GM18873 (cell line): ENCODE results near the gene EIF3F.

Experiments used
- ATAC-seq: cut with Tn5 transposase; IDR thresholded peaks from one replicate; pipeline ENCODE4 v1.9.1; 2021; ENCODE audit warnings: mild to moderate bottlenecking, moderate library complexity, moderate number of reproducible peaks; ENCODE audit not compliant: unreplicated experiment, low FRiP score

The EIF3F gene

GRCh38 chr11:8036002-8036802 lies 49.1 kb downstream of the EIF3F start:
- ATAC-seq, result no peak

- no peak for ATAC-seq
These were observed 49.8 kb downstream of the EIF3F start for GRCh38 chr11:8036986-8037385.

- no peak for ATAC-seq
These were observed 51.3 kb downstream of the EIF3F start for GRCh38 chr11:8038393-8038792.

GRCh38 chr11:8038811-8039529 lies 51.8 kb downstream of the EIF3F start:
- no peak for ATAC-seq

GRCh38 chr11:8039530-8040260 lies 52.6 kb downstream of the EIF3F start:
- ATAC-seq, result no peak

GRCh38 chr11:8040261-8040920 lies 53.3 kb downstream of the EIF3F start:
- no peak for ATAC-seq

- no peak for ATAC-seq
These were observed 53.8 kb downstream of the EIF3F start for GRCh38 chr11:8040921-8041285.

GRCh38 chr11:8041576-8041975 lies 54.4 kb downstream of the EIF3F start:
- no peak for ATAC-seq

GRCh38 chr11:8043756-8044155 lies 56.6 kb downstream of the EIF3F start:
- no peak for ATAC-seq

GRCh38 chr11:8045839-8046238 lies 58.7 kb downstream of the EIF3F start:
- ATAC-seq, result no peak

GRCh38 chr11:8047382-8047781 lies 60.2 kb downstream of the EIF3F start:
- ATAC-seq, result no peak

GRCh38 chr11:8049084-8049483 lies 61.9 kb downstream of the EIF3F start:
- ATAC-seq, result no peak
